Suppressor macrophage (primary cell): ENCODE measurements around the gene NR4A3.
A peak's percentile ranks its signal among the peaks of the same experiment; 100 is the strongest.

ENCODE experiments used
- DNase-seq, 4 experiments: peaks; one replicate each; pipeline ENCODE4 v3.0.0-alpha.2; 2020 to 2022

The NR4A3 gene

DNA sequence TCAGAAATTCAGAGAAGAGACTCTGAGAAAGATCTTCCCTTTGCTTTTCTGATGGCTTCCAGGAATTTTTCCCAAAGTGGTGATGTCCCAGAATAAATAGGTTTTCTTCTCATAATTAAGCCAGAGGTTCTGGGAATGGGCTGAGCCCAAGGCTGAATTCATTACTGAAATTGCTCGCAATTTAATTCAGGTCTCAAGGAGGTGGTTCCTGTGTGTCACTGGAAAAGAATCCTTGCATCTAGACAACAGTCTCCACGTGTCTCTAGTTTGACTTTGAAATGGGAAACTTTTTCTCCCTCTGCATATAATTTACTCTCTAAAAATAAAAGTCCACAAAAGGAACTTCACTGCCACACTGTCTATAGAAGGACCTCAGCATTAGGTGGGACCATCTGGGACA, 57.0 kb downstream of the NR4A3 start:
- DNase-seq, result no peak

DNA sequence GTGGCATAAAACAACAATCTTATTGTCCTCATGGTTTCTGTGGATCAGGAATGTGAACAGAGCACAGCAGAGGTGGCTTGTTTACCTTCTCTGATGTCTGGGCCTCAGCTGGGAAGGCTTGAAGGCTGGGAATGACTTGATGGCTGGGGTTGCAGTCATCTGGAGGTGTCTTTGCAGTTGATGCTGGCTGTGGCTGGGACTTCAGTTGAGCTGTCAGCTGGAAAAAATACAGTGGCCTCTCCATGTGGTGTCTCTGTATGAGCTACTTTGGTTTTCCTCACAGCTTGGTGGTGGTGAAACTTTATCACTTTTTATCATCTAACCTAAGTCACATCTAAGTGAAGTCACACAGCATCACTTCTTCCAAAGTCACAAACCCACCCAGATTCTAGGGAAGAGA, 60.1 kb downstream of the NR4A3 start:
- DNase-seq, result no peak

DNA sequence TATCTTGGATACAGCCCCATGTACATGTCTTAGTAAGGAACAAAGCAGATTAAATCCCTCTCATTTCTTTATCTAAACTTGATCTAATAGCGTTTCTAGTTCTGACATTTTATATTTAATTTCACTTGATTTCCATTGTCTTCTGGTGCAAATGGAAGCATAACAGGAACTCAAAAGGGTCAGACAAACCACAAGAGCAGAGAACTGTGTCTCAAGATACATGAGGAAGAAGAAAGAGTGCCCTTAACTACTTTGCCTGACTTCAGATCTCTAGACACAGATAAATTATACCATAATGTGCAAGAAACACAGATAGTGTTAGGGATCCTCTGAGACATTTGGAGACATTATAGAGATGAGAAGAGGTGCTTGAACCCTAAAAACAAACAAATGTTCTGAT, 64.1 kb downstream of the NR4A3 start:
- DNase-seq, result peak in 3 of 4 experiments; percentile 23 to 58 (median 39)

- DNase-seq, result no peak
Measured at GRCh38 chr9:99889120-99889519, 67.4 kb downstream of the NR4A3 start.

DNA sequence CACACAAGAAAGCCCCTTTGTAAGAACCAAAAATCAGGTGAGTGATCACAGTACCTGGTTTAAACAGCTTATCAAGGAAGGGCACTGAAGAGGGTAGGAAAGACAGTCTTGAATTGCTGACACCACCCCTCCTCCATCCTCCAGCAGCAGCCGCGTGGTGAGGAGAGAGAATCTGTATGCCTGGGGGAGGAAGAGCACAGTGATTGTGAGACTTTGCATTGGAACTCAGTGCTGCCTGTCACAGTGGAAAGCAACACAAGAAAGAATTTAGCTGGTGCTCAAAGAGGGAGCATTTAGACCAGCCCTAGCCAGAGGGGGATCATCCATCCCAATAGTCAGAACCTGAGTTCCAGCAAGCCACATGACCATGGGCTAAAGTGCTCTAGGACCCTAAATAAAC, 73.1 kb downstream of the NR4A3 start:
- DNase-seq, result no peak

- no peak for DNase-seq
Measured at GRCh38 chr9:99895510-99895909, 73.8 kb downstream of the NR4A3 start.

DNA sequence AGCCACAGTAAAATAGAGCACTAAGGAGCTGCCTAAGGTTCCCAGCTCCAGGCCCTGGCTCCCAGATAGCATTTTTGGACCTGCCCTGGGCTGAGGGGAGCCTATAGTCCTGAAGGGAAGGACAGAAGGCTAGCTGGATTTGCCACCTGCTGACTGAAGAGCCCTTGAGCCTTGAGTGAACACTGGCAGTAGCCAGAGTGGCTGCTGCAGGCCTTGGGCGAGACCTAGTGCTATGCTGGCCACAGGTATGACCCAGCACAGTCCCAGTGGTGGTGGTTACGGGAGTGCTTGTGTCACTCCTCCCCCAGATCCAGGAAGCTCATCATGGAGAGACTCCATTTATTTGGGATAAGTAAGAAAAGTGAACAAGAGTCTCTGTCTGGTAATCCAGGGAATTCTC, 74.4 kb downstream of the NR4A3 start:
- DNase-seq, result no peak

- no peak for DNase-seq
Measured at GRCh38 chr9:99903393-99903792, 81.7 kb downstream of the NR4A3 start.

DNA sequence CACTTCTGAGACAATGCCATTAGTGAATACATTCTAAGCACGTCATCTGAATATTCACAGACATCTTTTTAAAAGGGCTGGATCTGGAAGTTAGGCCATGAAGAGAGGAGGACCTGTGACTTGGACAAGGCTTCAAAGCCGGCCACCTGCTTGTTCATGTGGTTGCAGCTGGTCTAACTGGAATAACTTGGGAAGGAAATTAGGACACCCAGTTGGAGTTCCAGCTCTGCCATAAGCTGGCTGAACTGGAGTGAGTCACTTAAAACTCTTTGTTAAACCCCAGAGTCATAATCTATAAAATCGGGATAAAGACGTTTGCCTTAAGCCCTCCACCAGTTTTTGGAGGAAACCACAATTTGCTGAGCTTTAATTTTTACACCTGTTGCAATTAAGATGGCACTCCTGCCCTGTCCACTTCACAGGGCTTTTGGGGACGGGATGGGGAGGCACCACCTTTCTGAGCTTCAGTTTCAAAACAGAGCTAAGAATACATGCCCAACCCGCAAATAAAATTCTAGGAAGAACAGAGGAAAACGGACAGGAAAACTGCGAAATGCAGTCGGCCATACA, 84.2 kb downstream of the NR4A3 start:
- DNase-seq, result peak in 1 of 4 experiments; percentile 5

- peak; percentile 66 to 84 (median 74) for DNase-seq
Measured at GRCh38 chr9:99906403-99907207, 84.9 kb downstream of the NR4A3 start, which contains the start of gene STX17. Gene STX17, plus strand, starts transcription at chr9:99906654. Its CDS starts 8,586 bp downstream, at chr9:99915240.

GRCh38 chr9:99907208-99907532, 85.5 kb downstream of the NR4A3 start:
- peak in 1 of 4 experiments; percentile 7 for DNase-seq

DNA sequence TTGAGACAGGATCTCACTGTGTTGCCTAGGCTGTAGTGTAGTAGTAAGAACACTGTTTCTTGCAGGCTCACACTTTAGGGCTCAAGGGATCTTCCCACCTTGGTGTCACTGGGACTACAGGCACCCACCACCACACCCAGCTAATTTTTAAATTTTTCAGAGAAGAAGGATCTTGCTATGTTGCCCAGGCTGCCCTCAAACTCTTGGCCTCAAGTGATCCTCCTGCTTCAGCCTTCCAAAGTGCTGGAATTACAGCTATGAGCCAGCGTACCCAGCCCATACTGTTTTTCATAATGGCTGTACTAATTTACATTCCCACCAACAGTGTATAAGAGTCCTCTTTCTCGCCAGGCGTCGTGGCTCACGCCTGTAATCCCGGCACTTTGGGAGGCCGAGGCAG, 89.9 kb downstream of the NR4A3 start:
- no peak for DNase-seq
